ENCODE data around the gene SHROOM2. TPM values are rescaled to one million over a fixed set of nuclear protein-coding genes. Genes with fewer than 3 reads are reported as not detected.
A peak's percentile ranks its signal among the peaks of the same experiment; 100 is the strongest.

SHROOM2 gene
- total RNA-seq, 1 experiment from 2014 or later = 13.9 TPM

DNA sequence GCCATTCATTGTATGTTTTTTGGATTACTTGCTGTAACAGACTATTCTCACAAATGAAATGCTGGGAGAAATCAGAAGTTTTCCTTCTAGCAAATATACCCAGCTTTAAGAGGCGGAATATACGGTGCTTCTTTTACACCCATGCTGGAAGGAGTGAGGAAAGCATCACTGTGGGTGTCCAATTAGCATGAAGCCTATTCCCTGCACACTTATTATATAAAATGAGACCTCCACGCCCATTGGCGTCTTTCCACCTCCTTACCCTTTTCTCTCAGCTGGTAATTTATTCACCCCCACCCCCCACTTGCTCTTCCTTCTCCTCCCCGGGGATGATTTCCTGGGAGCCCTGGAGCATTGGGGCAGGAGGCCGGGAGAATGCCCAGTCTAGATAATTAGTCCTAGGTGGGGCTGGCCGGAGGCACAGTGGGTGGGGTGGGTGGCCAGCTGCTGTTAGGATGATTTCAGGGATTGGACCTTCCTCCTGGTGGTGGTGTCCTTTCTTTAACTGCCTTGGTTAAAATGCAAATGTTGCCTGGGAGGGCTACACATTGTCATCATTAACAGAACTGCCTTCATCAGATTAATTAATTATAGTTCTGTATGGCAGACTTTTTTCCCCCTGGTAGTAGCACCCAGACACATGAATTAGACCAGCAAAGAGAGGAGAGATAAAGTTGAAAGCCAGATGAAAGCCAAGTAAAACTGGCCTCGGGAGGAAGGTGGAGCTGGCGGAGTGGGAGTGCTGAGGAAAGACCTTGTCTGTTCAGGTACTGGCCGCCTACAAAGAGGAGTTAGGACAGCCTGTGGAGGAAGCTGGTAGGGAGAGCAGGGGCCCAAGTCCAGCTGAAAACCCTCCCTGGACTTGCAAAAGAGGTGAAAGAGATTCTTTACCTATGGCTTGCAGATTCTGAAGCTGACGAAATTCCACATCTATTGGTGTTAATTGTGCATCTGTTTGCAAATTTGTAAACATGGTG, 11.4 kb downstream of the SHROOM2 start:
- Histone ChIP-seq H3K79me2 (ENCODE audit: insufficient read depth, low read length) (peaks cover 18% of the 10 kb centered on the region; the same call in 1 of the 2 replicates), H3K27ac (ENCODE audit: insufficient read length, low read depth, low read length) (no peak overlapping the region), H2BK120ac (ENCODE audit: low read depth, low read length, poor library complexity, severe bottlenecking) (no peak overlapping the region), H2BK15ac (ENCODE audit: low read depth, low read length) (no peak overlapping the region), H3K9ac (ENCODE audit: extremely low read depth, insufficient read length, low read length) (no peak overlapping the region), H2AFZ (ENCODE audit: low read length) (no peak overlapping the region), H4K20me1 (ENCODE audit: control insufficient read depth, insufficient read depth, insufficient read length) (peaks cover 3% of the 10 kb centered on the region), H3K14ac (ENCODE audit: insufficient read depth, low read length) (no peak overlapping the region), H2AK5ac (ENCODE audit: insufficient read length, low read length) (no peak overlapping the region), H3K18ac (ENCODE audit: insufficient read length, low read depth, low read length) (no peak overlapping the region), H4K91ac (ENCODE audit: insufficient read length, low read depth, low read length) (no peak overlapping the region), H3K27me3 (ENCODE audit: insufficient read depth, low read length) (no peaks in the 10 kb centered on the region), H3K23ac (ENCODE audit: insufficient read length, low read depth, low read length) (no peak overlapping the region), H2BK12ac (ENCODE audit: insufficient read length, low read depth, low read length) (no peak overlapping the region), H4K5ac (ENCODE audit: insufficient read length, low read depth, low read length) (no peak overlapping the region), H4K8ac (replicated peaks; ENCODE audit: insufficient read length, low read depth, low read length) (no peak overlapping the region), H3K79me1 (ENCODE audit: insufficient read depth, low read depth, low read length, poor library complexity, severe bottlenecking) (peaks cover 8% of the 10 kb centered on the region), H3K56ac (ENCODE audit: insufficient read length, low read depth, low read length) (no peak overlapping the region), H2BK5ac (ENCODE audit: insufficient read length, low read length) (no peak overlapping the region), H3K4me2 (ENCODE audit: insufficient read depth, insufficient read length, low read length) (no peak overlapping the region), H3K4ac (ENCODE audit: low read depth, low read length) (no peak overlapping the region), H3K4me1 (ENCODE audit: insufficient read depth, low read length) (peaks cover 11% of the 10 kb centered on the region; the same call in 1 of the 2 replicates), H3K9me3 (ENCODE audit: control insufficient read depth, low read depth, low read length) (no peaks in the 10 kb centered on the region), H3T11ph (ENCODE audit: low read length) (no peak overlapping the region), H2BK20ac (ENCODE audit: low read depth, low read length, poor library complexity, severe bottlenecking) (no peak overlapping the region), H3K23me2 (ENCODE audit: insufficient read length, low read depth, low read length, poor library complexity, severe bottlenecking) (no peaks in the 10 kb centered on the region)
- peaks cover 14 to 36% of the 10 kb centered on the region in 2 experiments for H3K4me1 Mint-ChIP-seq
- H3K27me3 Mint-ChIP-seq (ENCODE audit: low read depth) = no peaks in the 10 kb centered on the region; the same call in 1 of the 2 replicates
- WGBS (ENCODE audit: extremely low coverage, insufficient read length, low lambda C conversion rate) = no CpG with 5 or more reads among the region's 11 CpGs
- H3K4me3 Mint-ChIP-seq = peak overlapping the region in 1 of 2 experiments; percentile 53; a peak in 4 of 5 replicates
- TF ChIP-seq, protein P1, sequence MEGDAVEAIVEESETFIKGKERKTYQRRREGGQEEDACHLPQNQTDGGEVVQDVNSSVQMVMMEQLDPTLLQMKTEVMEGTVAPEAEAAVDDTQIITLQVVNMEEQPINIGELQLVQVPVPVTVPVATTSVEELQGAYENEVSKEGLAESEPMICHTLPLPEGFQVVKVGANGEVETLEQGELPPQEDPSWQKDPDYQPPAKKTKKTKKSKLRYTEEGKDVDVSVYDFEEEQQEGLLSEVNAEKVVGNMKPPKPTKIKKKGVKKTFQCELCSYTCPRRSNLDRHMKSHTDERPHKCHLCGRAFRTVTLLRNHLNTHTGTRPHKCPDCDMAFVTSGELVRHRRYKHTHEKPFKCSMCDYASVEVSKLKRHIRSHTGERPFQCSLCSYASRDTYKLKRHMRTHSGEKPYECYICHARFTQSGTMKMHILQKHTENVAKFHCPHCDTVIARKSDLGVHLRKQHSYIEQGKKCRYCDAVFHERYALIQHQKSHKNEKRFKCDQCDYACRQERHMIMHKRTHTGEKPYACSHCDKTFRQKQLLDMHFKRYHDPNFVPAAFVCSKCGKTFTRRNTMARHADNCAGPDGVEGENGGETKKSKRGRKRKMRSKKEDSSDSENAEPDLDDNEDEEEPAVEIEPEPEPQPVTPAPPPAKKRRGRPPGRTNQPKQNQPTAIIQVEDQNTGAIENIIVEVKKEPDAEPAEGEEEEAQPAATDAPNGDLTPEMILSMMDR (conservative IDR thresholded peaks at IDR 0.05) = no peak
- H3K9me3 Mint-ChIP-seq = peaks cover 45 to 52% of the 10 kb centered on the region in 2 experiments
- peaks cover 14 to 27% (median 20%) of the 10 kb centered on the region in 3 experiments for H3K36me3 Mint-ChIP-seq (ENCODE audit: insufficient read depth in 1 of 3, low read depth in 3 of 3)
- peak overlapping the region; percentile 55 to 89 (median 85); a peak in 5 of 7 replicates for H3K27ac Mint-ChIP-seq
- DNase-seq = no peak
